Neural progenitor cell (in vitro differentiated cells): ENCODE measurements around the gene PCDH9.
A peak's percentile ranks its signal among the peaks of the same experiment; 100 is the strongest.

Source experiments
- CTCF ChIP-seq: fragments of 200-600 bp; sonication (generic); IDR thresholded peaks from 2 replicates; pipeline ENCODE4 v1.5.1; 2017; ENCODE audit warnings: antibody characterized with exemption, mild to moderate bottlenecking
- EZH2phosphoT487 ChIP-seq: fragments of 200-600 bp; sonication (generic); IDR thresholded peaks from 2 replicates; pipeline ENCODE4 v1.6.1; 2017; ENCODE audit warnings: antibody characterized with exemption

- TF ChIP-seq EZH2phosphoT487, result no peak
- TF ChIP-seq CTCF, result peak; percentile 10
Observed at GRCh38 chr13:66353664-66354063, 876.5 kb downstream of the PCDH9 start.
